Activated CD4-positive, alpha-beta T cell treated with anti-CD3 and anti-CD28 coated beads for 48 hours (primary cell): ENCODE measurements around the gene CLTCL1.

Experiments
- DNase-seq: peaks from one replicate; pipeline ENCODE4 v3.0.0-alpha.2; 2020

The CLTCL1 gene

DNA sequence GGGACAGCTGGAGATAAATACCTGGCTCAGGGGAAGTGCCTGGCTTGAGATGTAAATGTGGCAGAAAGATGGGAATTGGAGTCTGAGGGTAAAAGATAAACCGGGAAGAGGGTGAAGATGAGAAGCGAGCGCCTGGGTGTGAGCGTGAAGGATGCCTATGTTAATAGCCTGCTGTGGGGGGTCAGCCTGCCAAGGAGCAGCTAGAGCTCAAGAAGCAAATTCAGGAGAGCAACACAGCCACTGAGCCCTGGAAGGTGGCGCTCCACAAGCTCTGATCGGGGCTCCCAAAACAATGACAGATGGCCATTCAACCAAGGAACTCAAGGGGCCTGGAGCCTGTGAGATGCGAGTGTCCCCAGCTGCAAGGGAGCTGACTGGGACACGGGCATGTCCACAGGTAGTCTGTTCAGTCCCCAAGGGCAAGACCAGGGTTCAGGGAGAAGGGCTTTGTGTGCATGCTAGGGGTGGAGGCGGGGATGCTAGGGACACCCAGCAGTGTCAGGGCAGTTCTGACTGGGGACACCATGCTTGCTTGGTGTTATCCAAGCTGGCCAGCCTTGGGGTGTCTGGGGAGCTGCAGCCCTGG is 144.2 kb downstream of the CLTCL1 start:
- DNase-seq = no peak

DNA sequence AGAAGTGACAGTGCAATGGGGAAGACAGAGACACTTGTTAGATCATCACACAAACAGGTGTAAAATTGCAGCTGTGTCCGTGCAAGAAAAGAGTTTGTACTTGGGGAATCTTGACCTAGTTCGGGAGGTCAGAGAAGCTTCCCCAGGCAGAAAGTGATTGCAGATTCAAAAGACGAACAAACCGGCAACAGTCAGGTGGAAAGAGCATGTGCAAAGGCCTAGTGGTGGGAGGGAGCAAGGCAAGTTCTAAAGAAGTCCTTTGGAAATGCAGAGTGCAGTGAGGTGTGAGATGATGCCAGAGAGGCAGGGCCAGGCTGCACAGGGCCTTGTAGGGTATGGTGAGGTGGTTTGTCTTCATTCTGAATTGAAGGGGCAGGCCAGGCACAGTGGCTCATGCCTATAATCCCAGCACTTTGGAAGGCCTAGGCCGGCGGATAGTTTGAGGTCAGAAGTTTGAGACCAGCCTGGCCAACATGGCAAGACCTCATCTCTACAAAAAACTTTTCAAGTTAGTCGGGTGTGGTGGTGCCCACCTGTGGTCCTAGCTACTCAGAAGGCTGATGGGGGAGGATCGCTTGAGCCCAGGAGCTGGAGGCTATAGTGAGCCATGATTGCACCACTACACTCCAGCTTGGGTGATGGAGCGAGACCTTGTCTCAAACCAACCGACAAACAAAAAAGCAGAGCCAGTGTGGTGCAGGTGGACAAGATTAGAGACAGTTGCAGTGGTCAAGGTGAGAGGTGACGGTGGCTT is 145.1 kb downstream of the CLTCL1 start:
- no peak for DNase-seq

DNA sequence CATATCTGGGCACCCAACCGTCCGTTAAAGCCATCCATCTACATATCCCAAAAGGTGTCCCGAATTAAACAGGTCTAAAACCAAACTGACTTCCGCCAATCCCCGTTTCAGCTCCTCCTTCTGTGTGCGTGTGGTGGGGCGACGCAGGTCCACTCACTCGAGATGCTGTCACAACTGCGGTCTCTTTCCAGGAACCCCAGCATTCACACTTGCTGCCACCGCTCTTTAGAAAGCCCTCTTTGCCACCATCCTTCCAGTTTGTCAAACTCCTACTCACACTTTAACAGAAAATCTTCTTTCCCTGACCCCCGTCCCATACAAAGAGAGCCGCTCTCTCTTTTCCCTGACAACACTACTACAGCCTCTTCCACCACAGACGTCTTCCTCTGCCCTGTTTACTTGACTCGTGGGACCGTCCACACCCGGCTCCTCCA is 147.5 kb downstream of the CLTCL1 start:
- DNase-seq = peak; percentile 66

DNA sequence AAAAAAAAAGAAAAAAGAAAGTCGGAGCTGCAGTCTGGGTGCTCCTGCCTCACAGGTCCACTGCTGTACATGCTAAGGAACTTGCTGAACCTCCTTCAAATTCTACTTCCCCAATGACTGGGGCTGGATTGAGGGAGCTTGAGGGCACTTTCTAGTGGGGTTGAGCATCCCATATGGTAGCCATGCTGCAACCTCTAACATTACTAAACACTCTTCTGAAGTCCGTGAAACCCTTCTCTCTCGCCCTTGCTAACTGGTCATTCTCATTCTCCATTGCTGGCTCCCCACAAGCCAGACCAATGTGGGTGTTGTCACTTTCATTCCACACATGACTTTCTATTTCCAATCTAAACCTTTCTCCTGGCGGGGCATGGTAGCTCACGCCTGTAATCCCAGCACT is 148.3 kb downstream of the CLTCL1 start:
- DNase-seq = no peak

DNA sequence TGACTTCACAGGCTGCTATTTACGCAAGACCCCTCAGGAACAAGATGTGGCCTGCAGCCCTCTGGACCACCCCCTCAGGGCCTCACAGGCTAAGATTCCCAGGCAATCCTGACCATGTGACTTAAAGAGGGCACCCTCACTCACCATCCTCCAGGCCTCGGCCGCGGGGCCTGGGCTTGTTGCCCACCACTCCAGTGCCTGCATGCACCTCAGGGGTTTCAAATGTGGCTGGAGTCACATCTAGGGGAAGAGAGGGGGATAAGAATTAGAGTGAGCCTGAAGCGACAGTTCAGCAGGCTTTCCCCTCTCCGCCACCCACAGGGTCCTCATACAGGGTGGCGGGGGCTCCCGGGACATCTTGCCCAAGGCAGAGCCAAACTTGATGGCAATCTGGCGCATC is 149.1 kb downstream of the CLTCL1 start:
- DNase-seq = no peak

DNA sequence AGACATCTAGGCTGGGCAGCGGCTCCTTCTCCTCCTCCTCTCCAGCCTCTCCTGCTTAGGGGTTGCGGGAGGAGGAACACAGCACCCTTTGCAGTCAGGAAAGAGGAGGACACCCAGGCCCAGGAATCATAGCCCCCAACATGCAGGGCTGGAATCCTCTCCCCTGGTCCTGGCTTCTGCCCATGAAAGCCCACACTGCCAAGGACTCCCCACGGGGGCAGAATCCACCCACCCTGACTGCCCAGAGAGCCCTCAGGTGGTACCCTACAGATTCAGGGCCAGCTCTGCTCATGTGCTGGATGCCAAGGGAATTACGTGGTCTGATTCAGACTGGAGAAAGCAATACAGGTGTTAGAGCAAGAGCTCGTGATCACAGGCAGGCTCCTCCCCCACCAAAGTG is 151.5 kb downstream of the CLTCL1 start:
- no peak for DNase-seq

DNA sequence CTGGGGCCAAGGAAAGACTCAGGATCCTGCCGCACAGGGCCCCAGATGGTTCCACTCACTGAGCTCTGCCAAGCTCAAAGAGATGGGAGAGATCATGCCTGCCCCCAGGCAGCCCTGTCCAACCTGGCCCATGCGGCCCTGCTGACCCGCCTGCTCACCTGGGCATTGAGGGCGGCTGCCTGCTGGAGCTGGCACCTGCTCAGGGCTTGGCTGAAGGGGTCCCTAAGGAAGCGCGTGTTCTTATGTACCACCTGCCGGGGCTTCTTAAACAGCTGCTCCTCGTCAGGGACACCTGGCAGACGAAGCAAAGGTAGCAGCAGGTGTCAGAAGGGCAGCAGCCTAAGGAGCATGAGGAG is 152.5 kb downstream of the CLTCL1 start:
- no peak for DNase-seq

DNA sequence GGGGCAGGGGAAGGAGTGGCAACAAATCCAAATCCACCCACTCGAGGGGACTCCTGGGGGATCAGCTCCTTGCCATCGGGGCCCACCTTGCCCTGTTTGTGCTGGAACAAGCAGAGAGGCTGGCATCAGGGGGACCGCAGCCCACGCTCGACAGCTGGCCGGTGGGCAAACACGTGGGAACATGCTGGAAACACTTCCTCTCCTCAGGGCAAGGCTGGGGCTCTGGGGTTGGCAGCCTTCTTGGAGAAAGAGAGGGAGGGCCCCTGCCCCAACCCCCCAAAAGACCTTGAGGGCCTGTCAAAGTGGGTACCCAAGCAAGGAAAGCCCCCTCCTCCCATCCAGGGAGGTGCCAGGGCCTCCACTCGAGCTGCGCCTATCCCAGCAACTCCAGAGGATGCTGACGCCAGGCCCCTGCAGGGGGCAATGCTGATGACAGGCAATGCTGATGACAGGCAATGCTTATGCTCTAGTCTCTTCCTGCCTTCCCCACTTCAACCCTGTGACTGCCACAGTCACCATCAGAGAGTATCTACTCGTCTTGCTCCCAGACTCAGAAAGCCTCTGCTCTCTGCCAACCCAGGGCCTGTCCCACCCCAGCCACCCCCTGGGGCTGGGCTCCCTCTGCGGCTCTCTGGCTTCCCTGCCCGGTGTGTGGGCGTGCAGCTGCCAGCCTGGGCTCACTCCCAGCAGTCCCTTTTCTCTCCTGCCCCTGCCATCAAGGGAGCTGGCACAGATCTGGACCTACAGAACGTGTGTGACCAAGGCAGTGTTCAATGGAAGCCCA is 153.1 kb downstream of the CLTCL1 start:
- no peak for DNase-seq

DNA sequence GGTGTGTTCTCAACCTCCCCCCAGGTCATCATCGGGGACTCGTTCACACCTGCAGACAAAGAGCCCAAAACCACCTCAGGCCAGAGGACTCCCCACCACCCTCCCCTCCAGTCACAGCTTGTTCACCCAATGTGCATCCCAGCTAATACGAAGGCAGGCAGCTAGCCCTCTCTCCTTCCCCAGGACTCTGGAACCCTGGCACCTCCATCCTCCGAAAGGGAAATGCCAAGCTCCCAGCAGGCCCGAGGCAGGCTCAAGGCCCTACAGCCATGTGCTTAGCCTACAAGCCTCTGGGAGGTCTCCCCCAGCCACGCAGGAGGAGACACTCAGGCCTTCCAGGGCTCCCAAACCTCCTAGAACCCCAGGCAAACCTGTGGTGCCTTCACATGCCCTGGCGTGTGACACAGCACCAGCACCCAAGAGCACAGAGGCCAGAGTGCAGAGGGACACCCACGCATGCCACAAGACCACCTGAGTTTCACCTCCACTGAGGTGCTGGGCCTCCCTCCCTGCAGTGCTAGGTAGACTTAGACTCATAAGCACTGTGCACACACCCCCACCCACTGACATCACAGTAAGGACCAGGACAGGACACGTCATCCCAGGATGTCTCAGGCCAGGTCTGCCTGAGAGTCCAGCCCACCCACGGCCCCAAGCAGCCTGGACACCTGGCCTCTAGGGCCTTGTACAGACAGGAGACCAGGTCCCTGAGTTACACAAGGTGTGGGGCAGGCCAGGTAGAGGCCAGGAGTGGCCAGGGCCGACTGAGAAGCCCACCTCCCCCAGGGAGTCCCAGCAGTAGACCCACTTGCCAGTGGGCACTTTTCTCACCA is 153.9 kb downstream of the CLTCL1 start:
- no peak for DNase-seq

DNA sequence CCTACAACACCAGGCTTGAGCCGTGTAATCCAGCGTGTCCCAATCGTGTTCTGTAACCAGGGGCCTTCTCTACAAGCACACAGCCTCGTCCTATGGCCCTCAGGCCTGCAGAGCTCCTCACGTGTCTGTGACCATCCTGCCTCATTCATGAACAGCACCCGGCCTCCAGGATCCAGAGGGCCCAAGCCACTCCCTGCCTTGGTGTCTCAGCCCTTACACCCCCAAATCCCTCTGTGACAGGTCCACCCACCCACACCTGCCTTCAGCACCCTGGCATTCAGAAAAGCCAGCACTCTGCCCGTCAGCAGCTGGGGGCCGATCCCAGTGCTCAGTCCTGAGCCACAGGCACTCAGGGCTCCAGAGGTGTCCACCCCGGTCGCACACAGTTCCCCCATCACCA is 154.6 kb downstream of the CLTCL1 start:
- no peak for DNase-seq

DNA sequence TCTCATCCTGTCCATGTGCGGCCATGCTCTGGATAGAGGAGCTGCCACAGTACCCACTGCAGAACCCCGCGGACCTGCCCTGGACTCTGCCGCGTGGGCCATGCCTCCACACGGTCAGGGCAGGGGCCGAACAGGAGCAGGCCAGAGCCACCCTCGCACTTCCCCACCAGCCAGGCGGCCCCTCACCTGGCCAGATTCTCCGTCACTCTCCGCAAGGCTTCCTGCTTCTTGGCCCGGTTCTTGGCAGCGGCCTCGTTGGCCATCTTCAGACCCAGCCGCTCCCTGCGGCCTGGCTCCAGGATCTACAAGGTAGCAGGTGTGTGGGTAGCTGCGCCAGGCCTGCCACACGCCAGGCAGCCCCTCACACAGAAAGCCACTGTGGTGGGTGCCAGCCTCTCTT is 156.6 kb downstream of the CLTCL1 start:
- no peak for DNase-seq

DNA sequence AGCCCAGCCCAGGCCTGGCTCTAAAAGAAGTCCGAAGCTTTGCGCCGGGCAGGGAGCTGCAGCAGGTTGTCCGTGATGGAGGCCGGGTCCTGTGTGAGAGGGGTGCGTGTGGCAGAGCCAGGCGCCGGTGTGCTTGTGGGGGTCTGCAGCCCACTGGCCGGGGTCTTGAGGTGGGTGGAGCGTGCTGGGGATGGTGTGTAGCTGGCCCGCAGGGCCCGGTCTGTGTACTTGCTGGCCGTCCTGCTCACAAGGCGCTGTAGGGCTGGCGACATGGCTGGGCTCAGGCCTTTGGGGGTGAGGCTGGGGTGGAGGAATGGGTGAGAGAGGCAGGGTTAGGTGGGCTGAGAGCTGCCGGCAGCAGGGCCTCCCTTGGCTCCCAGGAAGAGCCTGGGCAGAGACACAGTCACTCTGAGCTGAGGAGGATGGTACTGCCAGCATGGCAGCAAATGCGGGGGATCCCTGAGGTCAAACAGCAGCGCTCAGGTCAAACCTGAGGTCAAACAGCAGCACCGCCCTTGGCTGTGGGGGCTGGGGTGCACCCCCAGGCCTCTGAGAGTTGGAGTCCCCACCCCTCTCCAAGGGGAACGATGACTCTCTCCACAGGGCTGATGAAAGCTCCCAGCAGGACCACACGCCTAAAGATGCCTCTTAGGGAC is 157.2 kb downstream of the CLTCL1 start:
- DNase-seq = no peak

DNA sequence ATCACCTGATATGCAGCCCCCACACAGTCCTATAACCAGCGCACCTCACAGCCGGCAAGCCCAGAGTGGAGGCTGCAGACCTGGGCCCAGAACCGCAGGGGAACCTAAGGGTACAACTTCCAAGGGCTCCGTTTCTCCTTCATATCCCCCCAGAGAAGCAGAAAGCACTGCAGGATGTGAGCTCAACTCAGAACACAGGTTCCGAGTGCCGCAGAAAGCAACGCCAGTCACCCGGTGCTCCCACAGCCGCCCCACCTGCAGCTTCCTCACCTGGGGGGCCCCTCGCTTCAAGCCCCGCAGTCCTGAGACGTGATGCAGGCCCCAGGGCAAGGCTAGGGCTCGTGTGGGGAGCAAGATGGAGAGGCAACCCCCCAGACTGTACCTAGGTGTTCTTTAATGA is 158.0 kb downstream of the CLTCL1 start:
- no peak for DNase-seq

DNA sequence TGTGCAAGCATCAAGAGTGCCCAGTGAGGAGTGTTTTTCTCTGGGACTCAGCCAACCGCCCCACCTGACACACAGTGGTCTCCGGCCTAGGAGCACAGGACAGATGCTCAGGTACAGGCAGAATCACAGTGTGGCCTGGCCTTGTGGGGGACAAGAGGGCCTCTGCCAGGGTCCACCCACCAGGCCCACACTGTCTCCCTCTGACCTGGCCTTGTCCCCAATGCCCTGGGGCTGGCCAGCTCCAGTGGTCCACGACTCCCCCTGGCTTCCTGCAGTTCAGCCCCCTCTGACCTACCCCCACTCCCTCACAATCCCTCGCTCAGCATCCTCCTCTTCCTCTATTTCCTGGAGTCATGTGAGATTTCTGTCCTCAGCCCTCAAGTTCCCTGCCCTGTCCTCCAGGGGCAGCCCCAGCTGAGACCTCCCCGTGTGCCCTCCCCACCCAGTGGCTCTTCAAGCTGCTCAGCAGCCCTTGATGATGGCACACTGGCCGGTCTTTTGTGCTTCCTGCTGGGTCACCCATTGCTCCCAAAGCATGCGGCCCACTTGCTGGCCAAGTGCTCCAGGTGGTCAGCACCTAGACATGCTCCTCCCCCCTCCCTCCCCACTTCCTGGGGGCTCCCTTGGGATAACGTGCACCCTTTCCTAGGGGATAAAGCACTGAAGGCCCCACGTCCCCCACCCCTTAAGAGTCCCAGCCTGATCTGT is 158.7 kb downstream of the CLTCL1 start:
- DNase-seq = no peak

DNA sequence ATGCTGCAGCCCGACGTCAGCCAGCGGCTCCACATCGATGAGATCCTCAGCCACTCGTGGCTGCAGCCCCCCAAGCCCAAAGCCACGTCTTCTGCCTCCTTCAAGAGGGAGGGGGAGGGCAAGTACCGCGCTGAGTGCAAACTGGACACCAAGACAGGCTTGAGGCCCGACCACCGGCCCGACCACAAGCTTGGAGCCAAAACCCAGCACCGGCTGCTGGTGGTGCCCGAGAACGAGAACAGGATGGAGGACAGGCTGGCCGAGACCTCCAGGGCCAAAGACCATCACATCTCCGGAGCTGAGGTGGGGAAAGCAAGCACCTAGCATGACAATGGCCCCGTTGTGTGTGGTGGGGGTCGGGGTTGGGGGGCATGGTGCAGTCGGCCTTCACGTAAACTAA is 159.4 kb downstream of the CLTCL1 start:
- DNase-seq = no peak

DNA sequence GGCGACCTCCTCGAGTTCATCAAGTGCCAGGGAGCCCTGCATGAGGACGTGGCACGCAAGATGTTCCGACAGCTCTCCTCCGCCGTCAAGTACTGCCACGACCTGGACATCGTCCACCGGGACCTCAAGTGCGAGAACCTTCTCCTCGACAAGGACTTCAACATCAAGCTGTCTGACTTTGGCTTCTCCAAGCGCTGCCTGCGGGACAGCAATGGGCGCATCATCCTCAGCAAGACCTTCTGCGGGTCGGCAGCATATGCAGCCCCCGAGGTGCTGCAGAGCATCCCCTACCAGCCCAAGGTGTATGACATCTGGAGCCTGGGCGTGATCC is 159.9 kb downstream of the CLTCL1 start:
- no peak for DNase-seq

DNA sequence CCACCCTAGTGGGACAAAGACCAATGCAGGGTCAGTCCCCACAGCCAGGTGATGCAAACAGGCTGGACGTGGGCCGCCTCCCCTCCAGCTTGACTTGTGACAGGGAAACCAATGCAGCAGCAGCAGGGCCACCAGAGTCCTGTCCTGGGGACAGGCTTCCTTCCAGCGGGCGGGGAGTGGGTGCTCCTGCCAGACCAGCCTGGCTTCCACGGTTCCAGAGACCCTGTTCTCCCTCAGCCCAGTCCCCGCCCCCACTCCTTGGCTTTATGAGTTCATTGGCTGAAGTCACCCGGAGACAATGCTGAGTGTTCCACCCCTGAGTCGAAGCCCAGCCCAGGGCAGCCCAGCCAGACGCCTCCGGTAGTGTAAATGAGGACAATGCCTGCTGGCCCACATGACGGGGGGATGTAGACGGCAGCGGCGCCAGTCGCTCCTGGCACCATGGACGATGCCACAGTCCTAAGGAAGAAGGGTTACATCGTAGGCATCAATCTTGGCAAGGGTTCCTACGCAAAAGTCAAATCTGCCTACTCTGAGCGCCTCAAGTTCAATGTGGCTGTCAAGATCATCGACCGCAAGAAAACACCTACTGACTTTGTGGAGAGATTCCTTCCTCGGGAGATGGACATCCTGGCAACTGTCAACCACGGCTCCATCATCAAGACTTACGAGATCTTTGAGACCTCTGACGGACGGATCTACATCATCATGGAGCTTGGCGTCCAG is 160.4 kb downstream of the CLTCL1 start, which contains the start of gene TSSK2:
TSS of gene TSSK2 (plus strand) at position 350 of the 726 bp plus-strand sequence. CDS start at position 442, 92 bp downstream.
- DNase-seq = no peak

DNA sequence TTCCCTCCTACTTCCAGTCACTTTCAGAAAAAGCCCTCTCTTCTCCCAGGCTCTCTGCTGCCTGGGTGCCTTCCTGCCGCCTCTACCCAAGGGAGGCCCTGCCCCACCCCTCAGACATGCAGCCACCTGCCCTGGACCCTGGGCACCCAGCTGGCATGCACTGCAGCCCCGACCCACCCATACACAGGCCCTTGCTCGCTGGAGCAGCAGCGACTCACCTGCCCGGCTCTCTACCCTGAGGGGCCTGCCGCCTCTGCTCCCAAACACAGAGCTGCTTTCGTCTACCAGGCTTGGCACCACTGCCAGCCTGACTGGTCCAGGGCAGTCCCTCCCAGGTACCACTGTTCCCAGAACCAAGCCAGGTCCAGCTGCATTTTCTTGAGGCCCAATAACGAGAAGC is 161.6 kb downstream of the CLTCL1 start:
- DNase-seq = no peak
